OCI-LY1 (cell line): Measurements from ENCODE around the gene C1QTNF6.

ENCODE experiments used
- H2AFZ ChIP-seq: fragments of 200-600 bp; sonication (generic), shearing (Covaris generic); 2 replicates; pipeline ENCODE4 v1.6.0; 2014; ENCODE audit warnings: antibody characterized with exemption, mild to moderate bottlenecking, low read length
- H3F3A ChIP-seq: fragments of 200-600 bp; sonication (generic), shearing (Covaris generic); 2 replicates; pipeline ENCODE4 v1.6.0; 2014; ENCODE audit warnings: mild to moderate bottlenecking, antibody characterized with exemption, low read length, moderate library complexity; ENCODE audit not compliant: insufficient read depth
- H3K27ac ChIP-seq: fragments of 200-600 bp; sonication (generic); 2 replicates; pipeline ENCODE4 v1.5.1; 2014; ENCODE audit warnings: low read length, mixed run types, mild to moderate bottlenecking, low read depth; ENCODE audit not compliant: poor library complexity, severe bottlenecking
- H3K27me3 ChIP-seq: fragments of 200-600 bp; sonication (generic); 2 replicates; pipeline ENCODE4 v1.6.0; 2014; ENCODE audit warnings: antibody characterized with exemption, mild to moderate bottlenecking, low read length, moderate library complexity; ENCODE audit not compliant: insufficient read depth
- H3K36me3 ChIP-seq: fragments of 200-600 bp; sonication (generic); 2 replicates; pipeline ENCODE4 v1.6.1; 2014; ENCODE audit warnings: mild to moderate bottlenecking, antibody characterized with exemption, low read length, moderate library complexity, mixed read lengths; ENCODE audit not compliant: insufficient read depth
- H3K4me1 ChIP-seq: fragments of 200-600 bp; sonication (generic); 2 replicates; pipeline ENCODE4 v1.5.1; 2014; ENCODE audit warnings: mild to moderate bottlenecking, low read length, moderate library complexity; ENCODE audit not compliant: insufficient read depth, severe bottlenecking
- H3K4me2 ChIP-seq: fragments of 200-600 bp; sonication (generic), shearing (Covaris generic); 2 replicates; pipeline ENCODE4 v1.6.1; 2014; ENCODE audit warnings: low read length
- H3K4me3 ChIP-seq: fragments of 200-600 bp; sonication (generic); 2 replicates; pipeline ENCODE4 v1.5.1; 2014; ENCODE audit warnings: low read length, low read depth, mild to moderate bottlenecking, mixed read lengths; ENCODE audit not compliant: poor library complexity, severe bottlenecking
- H3K79me2 ChIP-seq: fragments of 200-600 bp; shearing (Covaris generic); 2 replicates; pipeline ENCODE4 v1.6.1; 2016; ENCODE audit warnings: mixed run types, low read length, mixed read lengths; ENCODE audit not compliant: insufficient read depth
- H3K9ac ChIP-seq: fragments of 200-600 bp; sonication (generic), shearing (Covaris generic); 2 replicates; pipeline ENCODE4 v1.6.1; 2014; ENCODE audit warnings: mild to moderate bottlenecking, low read length, mixed read lengths
- H3K9me2 ChIP-seq: fragments of 200-600 bp; sonication (generic), shearing (Covaris generic); 2 replicates; pipeline ENCODE4 v1.6.1; 2014; ENCODE audit warnings: low read depth, mild to moderate bottlenecking, low read length, mixed read lengths
- H3K9me3 ChIP-seq: fragments of 200-600 bp; shearing (Covaris generic); 2 replicates; pipeline ENCODE4 v1.6.1; 2014; ENCODE audit warnings: low read length, mixed read lengths
- H4K20me1 ChIP-seq: fragments of 200-600 bp; sonication (generic), shearing (Covaris generic); 2 replicates; pipeline ENCODE4 v1.6.0; 2016; ENCODE audit warnings: mild to moderate bottlenecking, low read length; ENCODE audit not compliant: insufficient read depth
- EZH2 ChIP-seq: fragments of 200-600 bp; sonication (generic), shearing (Covaris generic); IDR thresholded peaks from 2 replicates; pipeline ENCODE4 v1.8.0; 2017; ENCODE audit warnings: borderline replicate concordance, mixed run types, mild to moderate bottlenecking, antibody characterized with exemption, low read length, moderate library complexity, mixed read lengths
- TF ChIP-seq, protein P1 (sequence below): fragments of 200-600 bp; sonication (generic), shearing (Covaris generic); IDR thresholded peaks from 2 replicates; pipeline ENCODE4 v1.5.1; 2017; ENCODE audit warnings: mild to moderate bottlenecking, antibody characterized with exemption, low read length, moderate library complexity, mixed read lengths

Gene C1QTNF6

DNA sequence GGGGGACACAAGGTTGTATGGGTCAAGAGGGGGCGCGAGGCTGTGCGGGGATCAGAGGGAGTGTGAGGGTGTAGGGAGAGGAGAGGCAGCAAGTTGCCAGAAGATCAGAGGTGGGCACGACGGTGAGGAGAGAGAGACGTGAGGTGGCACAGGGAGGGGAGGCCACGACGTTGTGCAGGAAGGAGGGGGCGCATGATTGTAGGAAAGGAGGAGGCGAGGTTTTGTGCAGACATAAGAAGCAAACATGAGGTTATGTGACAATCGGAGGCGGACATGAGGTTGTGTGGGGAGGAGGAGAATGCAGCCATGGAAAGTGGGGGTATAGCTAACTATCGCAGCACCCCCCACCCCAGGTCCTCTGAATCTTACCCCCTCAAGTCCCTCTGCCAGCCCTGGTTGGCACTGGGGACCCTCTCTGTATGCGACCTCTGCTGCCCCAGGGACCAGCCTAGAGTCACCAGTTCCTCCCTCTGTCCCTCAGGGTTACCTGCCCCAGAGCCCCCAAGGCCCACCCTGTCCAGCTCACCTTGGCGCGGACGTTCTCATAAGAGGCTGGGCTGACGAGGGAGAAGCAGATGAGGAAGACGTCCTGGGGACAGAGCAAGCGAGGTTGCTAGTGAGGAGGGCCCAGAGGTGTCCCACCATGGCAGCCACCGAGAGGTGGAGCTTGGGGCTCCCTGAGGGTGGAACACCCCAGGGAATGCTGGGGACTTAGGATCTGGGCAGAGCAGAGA lies 43.5 kb upstream of the C1QTNF6 start:
- no peak for TF ChIP-seq EZH2
- TF ChIP-seq, protein P1, sequence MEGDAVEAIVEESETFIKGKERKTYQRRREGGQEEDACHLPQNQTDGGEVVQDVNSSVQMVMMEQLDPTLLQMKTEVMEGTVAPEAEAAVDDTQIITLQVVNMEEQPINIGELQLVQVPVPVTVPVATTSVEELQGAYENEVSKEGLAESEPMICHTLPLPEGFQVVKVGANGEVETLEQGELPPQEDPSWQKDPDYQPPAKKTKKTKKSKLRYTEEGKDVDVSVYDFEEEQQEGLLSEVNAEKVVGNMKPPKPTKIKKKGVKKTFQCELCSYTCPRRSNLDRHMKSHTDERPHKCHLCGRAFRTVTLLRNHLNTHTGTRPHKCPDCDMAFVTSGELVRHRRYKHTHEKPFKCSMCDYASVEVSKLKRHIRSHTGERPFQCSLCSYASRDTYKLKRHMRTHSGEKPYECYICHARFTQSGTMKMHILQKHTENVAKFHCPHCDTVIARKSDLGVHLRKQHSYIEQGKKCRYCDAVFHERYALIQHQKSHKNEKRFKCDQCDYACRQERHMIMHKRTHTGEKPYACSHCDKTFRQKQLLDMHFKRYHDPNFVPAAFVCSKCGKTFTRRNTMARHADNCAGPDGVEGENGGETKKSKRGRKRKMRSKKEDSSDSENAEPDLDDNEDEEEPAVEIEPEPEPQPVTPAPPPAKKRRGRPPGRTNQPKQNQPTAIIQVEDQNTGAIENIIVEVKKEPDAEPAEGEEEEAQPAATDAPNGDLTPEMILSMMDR: no peak
- no peaks in the 10 kb centered on the region for H3K9me3 ChIP-seq
- peaks cover 78% of the 10 kb centered on the region for H3K36me3 ChIP-seq
- H3K79me2 ChIP-seq: no peaks in the 10 kb centered on the region
- H3K4me1 ChIP-seq: peaks cover 71% of the 10 kb centered on the region
- H2AFZ ChIP-seq: no peak overlapping the region
- H3K27me3 ChIP-seq: no peaks in the 10 kb centered on the region
- H3K9me2 ChIP-seq: no peaks in the 10 kb centered on the region
- peak overlapping the region; percentile 24; the same call in 1 of the 2 replicates for H3K4me2 ChIP-seq
- H3F3A ChIP-seq: no peaks in the 10 kb centered on the region
- no peak overlapping the region; the same call in 1 of the 2 replicates for H3K9ac ChIP-seq
- H4K20me1 ChIP-seq: no peaks in the 10 kb centered on the region
- H3K4me3 ChIP-seq: no peak overlapping the region
- peak overlapping the region; percentile 88 for H3K27ac ChIP-seq

DNA sequence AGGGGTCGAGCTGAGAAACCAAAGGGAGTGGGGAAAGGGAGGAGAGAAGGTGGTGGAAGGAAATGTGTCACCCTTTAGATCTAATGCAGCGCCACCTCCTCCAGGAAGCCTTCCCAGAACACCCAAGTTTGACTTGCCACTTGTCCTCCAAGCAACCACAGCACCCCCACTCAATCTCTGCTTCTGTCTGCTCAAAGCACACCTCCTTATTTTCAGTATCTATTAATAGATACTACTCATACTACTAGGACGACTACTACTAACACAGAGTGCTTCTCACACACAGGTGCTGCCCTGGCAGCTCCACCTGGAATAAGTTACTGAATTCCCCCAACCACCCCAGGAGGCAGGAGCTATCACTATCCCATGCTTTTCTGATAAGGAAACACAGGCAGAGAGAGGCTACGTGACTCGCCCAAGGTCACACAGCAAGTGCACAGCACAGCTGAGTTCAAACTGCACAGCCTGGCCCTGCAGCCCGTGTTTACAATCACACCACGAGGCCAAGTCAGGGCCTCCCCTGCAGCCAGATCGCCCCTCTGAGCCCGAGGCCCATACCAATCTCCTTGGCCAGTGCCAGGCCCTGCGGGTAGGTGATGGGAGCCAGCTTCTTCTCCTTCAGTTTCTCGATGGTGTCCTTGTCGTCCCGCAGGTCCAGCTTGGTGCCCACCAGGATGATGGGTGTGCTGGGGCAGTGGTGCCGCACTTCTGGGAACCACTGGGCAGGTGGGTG lies 42.8 kb upstream of the C1QTNF6 start:
- no peaks in the 10 kb centered on the region for H3F3A ChIP-seq
- no peak for TF ChIP-seq EZH2
- TF ChIP-seq, protein P1: no peak
- no peak overlapping the region; the same call in 1 of the 2 replicates for H3K9ac ChIP-seq
- H3K9me3 ChIP-seq: no peaks in the 10 kb centered on the region
- H3K36me3 ChIP-seq: peaks cover 78% of the 10 kb centered on the region
- H3K79me2 ChIP-seq: no peaks in the 10 kb centered on the region
- H3K4me1 ChIP-seq: peaks cover 64% of the 10 kb centered on the region
- no peaks in the 10 kb centered on the region for H3K27me3 ChIP-seq
- no peaks in the 10 kb centered on the region for H3K9me2 ChIP-seq
- no peaks in the 10 kb centered on the region for H4K20me1 ChIP-seq
- no peak overlapping the region for H3K4me3 ChIP-seq
- no peak overlapping the region for H2AFZ ChIP-seq
- peak overlapping the region; percentile 88 for H3K27ac ChIP-seq
- peak overlapping the region; percentile 24; the same call in 1 of the 2 replicates for H3K4me2 ChIP-seq

DNA sequence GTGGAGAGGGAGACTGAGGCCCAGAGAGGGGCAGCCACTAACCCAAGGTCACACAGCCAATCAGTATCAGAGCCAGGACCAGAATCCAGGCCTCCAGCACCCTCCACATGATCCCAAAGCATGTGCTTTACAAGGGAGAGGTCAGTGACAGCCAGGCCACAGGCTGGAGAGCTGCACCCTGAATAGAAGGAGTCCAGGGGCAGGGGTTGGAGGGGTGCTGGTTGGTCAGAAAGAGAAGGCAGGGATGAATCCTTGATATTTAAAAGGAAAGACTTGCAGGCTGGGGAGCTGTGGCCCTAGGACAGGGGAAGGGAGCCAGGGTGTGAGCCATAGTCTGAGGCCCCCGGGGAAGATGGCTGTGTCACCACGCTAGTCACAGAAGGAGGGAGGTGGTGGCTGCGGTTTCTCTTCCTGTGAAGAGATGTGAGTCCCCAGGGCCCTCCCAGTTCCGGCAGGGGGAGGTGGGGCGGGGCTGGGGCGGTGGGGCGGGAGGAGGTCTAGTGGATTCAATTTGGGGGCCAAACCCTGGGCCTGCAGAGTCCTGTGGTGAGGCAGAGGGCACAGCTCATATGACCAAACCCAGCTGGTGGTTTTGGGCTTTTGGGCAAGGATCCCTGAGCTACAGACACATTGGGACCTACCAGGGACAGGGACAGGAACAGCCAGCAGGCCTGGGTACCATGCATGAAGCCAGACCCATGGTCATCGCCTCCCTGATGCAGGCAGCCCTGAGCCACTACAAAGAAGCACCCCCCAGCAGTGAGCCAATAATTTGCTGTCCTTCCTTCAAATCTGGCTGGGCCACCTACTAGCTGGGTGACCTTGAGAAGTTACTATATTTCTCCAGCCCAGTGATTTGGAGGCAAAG lies 42.0 kb upstream of the C1QTNF6 start:
- no peaks in the 10 kb centered on the region for H4K20me1 ChIP-seq
- no peaks in the 10 kb centered on the region for H3K27me3 ChIP-seq
- H3K79me2 ChIP-seq: no peaks in the 10 kb centered on the region
- H3K27ac ChIP-seq: peak overlapping the region; percentile 88
- no peaks in the 10 kb centered on the region for H3K9me2 ChIP-seq
- peak overlapping the region; percentile 35 for H3K4me3 ChIP-seq
- H3F3A ChIP-seq: no peaks in the 10 kb centered on the region
- TF ChIP-seq, protein P1: no peak
- no peak for TF ChIP-seq EZH2
- peaks cover 56% of the 10 kb centered on the region for H3K4me1 ChIP-seq
- peaks cover 80% of the 10 kb centered on the region for H3K36me3 ChIP-seq
- peak overlapping the region; percentile 61 for H3K4me2 ChIP-seq
- no peaks in the 10 kb centered on the region for H3K9me3 ChIP-seq
- H3K9ac ChIP-seq: peak overlapping the region; percentile 83
- no peak overlapping the region for H2AFZ ChIP-seq
